ENCODE data around the gene TGFBI.

GRCh38 chr5:136058039-136058971 is 29.5 kb downstream of the TGFBI start:
- TF ChIP-seq CTCF (IDR thresholded peaks at IDR 0.05; ENCODE audit: low read depth, low read length) (no peak), EZH2phosphoT487 (IDR thresholded peaks at IDR 0.05; ENCODE audit: low read depth) (no peak)
